ENCODE measurements around the gene PRPSAP2.
"Not testable (repeated sequence)": the region's sequence is repeated elsewhere in the genome, so short reads cannot be mapped to it uniquely, and the experiment has no call there.

PRPSAP2 gene

DNA sequence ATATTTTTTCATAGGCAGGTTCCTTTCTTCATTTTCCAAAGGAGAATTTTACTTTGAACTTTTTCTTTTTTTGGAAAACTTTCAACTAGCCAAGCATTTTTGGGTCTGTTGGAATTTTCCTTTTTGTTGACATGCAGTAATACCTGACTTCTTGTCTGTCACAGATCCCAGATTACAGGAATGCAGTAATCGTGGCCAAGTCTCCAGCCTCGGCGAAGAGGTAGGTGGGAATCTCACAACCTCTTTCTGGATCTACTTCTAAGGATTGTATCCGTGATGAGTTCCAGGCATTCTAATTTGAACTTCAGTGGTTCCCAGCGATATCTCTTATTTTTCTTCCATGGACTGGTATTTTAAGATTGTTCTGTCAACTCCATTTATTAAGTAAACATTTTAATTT, 31.7 kb downstream of the PRPSAP2 start:
- no peak for DNase-seq (ENCODE audit: low read depth in 3 of 3)

DNA sequence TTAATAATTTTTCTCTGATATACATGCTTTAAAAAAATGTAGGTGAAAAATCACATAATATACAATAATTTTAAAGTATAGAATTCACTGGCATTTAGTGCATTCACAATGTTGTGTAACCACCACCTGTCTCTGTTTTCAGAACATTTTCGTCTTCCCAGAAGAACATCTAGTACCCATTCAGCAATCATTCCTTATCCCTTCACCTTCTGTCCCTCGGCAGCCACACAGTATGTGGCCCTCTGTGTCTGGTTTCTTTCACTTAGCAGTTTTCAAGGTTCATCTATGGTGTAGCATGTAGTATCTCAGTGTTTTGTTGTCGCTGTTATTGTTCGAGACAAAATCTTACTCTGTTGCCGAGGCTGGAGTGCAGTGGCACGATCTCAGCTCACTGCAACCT, 33.6 kb downstream of the PRPSAP2 start:
- DNase-seq (ENCODE audit: low read depth in 3 of 3) = no peak

DNA sequence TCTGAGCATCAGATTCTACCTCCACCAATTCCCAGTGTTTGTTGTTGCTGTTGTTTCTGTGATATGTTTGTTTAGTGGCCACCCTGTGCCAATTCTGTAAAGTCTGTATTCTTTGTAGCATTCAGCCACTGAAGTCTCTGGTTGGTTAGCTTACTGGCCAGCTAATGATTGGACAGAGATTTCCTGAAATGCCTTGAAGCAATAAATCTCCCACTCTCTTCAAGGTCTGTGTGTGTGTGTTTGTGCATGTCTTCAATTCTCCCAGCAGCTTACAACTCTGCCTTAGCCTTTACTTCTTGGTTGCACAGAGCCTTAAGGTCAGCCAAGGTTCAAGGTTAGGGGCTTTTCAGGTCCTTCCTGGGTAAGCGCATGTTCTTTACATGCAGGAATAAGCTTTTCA, 38.2 kb downstream of the PRPSAP2 start:
- DNase-seq (ENCODE audit: low read depth in 3 of 3) = no peak

DNA sequence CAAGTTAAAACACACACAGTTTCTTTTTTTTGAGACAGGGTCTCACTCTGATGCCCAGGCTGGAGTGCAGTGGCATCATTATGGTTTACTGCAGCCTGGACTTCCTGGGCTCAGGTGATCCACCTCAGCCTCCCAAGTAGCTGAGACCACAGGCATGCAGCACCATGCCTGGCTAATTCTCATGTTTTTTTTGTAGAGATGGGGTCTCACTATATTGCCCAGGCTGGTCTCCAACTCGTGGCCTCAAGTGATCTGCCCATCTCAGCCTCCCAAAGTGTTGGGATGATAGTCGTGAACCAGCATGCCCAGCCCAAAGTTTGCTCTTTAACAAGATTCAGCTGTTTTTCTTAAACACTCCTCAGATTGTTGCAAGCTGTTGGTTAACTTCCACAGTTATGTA, 39.0 kb downstream of the PRPSAP2 start:
- DNase-seq (ENCODE audit: low read depth in 3 of 3) = no peak

DNA sequence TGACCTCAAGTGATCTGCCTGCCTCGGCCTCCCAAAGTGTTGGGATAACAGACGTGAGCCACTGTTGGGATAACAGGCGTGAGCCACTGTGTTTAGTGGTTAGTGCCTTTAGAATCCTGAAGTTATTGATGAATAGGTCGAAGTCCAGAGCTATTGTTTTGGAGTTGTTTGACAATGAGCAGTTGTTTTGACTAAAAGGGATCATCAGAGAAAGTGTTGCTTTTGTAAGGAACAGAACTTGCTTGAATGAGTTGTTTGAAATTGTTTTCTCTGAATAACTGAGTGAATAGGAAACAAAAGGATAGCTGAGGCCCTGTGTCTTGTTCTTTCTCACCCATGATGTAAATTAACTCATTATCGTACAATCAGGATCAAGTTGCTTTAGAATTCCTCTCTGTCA, 46.6 kb downstream of the PRPSAP2 start:
- no peak for DNase-seq (ENCODE audit: low read depth in 3 of 3)

DNA sequence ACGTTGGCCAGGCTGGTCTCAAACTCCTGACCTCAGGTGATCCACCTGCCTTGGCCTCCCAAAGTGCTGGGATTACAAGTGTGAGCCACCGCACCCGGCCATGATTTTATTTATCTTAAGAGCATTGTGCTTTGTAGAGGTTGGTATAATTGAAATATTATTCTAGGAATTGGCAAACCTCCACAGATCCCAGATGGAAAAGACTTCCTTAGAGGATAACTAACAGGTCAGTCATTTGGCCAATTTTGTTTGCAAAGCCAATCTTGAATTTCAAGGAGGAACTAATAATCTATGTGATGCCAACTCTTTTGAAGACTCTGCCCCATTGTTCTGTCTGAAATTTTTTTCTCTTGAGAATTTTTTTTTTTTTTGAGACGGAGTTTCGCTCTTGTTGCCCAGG, 47.3 kb downstream of the PRPSAP2 start:
- DNase-seq (ENCODE audit: low read depth in 3 of 3) = no peak

DNA sequence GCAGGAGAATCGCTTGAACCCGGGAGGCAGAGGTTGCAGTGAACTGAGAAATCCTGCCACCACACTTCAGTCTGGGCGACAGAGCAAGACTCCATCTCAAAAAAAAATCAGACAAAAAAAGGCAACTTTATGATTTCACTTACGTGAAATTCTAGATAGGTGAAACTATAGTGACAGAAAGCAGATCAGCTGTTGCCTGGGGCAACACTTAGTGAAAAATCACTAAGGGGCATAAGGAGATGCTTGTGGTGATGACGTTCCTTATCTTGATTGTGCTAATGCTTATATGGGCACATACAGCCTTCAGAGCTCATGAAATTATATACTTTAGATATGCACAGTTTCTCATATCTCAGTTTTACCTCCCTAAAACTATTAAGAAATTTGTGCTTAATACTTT, 52.4 kb downstream of the PRPSAP2 start:
- no peak for DNase-seq (ENCODE audit: low read depth in 3 of 3)

DNA sequence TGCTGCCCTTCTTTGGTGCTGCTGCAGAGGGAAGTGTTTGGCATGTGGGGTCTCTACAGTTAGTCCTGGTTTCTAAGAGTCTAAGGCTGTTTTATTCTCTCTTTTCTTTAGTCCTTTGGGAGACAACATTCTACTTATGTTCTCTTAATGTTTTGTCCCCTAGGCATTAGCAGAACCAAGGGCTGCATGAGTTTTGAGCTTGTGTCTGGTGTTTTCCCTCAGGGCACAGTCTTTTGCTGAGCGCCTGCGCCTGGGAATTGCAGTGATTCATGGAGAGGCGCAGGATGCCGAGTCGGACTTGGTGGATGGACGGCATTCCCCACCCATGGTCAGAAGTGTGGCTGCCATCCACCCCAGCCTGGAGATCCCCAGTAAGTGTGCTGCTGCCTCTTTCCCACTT, 53.0 kb downstream of the PRPSAP2 start:
- no peak for DNase-seq (ENCODE audit: low read depth in 3 of 3)

DNA sequence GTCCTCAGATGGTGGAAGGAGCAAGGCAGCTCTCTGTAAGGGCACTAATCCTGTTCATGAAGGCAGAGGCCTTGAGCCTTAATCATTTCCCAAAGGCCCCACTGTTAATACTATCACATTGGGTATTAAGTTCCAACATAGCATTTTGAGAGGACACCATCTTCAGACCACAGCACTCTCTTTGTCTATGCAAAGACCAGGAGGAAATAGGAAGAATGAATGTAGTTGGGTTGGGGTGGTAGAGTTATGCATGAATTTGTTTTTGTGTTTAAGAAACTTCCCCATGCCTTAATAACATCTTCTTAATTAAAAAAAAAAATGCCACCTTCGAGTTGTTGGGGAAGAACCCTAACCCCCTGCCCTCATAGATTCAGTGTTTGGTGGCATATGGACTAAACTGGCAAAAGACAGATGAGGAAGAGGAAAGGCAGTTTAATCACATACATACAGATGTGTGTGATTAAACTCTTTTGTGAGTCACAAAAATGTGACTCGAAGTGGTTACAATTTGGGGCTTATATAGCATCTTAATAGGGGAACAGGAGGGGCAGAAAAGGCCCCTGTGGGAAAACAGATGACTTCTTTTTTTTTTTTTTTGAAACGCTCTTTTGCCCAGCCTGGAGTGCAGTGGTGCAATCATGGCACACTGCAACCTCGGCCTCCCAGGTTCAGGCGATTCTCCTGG, 59.0 kb downstream of the PRPSAP2 start:
- DNase-seq (ENCODE audit: low read depth in 3 of 3) = no peak

DNA sequence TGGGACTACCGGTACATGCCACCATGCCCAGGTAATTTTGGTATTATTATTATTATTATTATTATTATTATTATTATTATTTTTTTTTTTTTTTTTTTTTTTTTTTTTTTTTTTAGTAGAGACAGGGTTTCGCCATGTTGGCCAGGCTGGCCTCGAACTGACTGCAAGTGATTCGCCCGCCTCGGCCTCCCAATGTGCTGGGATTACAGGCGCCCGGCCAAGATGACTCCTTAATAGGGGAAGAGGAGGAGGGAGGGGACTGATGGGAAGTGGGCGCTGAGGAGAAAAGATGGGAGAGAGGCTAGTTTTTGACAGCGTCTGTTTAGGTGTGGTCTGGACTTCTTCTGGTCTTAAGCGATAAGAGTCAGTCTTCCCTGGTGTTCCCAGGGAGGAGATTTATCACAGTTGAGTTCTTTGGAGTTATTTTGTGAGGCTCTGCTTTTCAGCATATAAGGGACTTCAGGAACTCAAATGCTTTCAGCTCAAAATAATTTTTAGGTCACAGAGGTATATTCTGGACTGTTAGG, 59.6 kb downstream of the PRPSAP2 start:
- DNase-seq (ENCODE audit: low read depth in 3 of 3) = no peak

DNA sequence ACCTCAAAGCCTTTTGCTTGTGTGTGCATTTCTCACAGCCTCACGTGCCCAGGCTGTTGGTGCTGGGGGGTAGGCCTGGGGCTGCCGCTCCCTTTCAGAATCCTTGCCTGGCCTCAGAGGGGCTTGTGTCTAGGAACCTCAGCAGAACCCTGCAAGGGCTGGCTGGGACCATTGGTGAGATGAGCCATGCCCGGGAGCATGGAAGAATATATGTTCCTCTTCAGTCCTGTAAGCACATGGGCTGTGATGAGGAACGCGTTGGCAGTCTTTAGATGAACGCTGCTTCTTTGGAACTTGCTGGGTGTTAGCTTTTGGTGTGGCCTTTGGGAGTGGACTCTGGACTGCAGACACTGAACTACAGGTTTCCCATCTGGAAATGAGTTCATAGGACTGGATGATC, 62.0 kb downstream of the PRPSAP2 start:
- no peak for DNase-seq (ENCODE audit: low read depth in 3 of 3)

DNA sequence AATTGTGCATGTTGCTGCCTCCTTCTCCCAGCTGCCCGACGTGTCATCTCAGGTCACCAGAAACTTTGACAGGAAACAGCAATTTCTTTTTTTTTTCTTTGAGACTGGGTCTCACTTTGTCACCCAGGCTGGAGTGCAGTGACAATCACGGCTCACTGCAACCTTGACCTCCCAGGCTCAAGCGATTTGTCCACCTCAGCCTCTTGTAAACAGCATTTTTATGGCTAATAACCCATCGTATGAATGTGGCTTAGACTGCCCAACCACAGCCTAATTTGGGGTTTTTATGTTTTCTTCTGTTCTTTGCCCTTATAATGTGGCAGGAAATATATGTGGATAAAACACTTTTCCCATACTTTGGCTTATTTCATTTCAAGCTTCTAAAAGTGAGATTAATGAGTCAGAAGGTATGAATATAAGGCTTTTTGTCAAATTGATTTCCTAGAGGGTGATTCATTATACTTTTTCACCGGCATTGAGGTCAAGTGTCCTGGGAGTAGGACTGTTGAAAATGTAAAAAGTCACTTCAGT, 63.0 kb downstream of the PRPSAP2 start:
- DNase-seq (ENCODE audit: low read depth in 3 of 3) = no peak

DNA sequence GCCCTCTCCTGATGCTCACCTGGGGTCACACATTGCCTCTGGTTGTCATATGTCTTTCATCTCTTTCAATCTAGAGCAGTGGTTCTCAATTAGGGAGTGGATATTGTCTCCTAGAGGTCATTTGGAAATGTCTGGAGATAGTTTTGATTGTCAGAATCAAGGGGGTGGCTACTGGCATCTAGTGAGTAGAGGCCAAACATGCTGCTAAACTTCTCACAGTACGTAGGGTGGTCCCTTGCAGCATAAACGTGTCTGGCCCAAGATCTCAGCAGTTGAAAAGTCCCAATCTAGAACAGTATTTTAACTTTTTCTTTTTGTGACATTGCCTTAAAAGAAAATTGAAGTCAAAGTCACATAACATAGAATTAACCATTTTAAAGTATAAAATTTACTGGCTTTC, 63.6 kb downstream of the PRPSAP2 start:
- no peak for DNase-seq (ENCODE audit: low read depth in 3 of 3)

DNA sequence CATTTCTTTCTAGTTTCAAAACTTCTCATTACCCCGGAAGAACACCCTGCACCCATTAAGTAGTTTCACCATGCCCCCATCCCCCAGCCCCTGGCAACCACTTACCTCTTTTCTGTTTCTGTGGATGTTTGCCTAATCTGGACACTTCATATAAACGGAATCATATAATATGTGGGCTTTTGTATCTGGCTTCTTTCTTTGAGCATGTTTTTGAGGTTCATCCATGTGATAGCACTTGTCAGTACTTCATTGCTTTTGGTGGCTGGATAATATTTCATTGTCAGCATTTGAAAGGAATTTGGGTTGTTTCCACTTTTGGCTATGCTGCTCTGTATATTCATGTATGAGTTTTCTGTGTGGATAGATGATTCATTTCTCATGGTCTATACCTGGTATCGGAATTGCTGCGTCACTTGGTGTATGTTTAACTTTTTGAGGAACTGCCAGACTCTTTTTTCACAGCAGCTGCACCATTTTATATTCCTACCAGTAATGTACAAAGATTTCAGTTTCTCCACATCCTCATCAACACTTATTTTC, 64.1 kb downstream of the PRPSAP2 start:
- DNase-seq (ENCODE audit: low read depth in 3 of 3) = no peak

DNA sequence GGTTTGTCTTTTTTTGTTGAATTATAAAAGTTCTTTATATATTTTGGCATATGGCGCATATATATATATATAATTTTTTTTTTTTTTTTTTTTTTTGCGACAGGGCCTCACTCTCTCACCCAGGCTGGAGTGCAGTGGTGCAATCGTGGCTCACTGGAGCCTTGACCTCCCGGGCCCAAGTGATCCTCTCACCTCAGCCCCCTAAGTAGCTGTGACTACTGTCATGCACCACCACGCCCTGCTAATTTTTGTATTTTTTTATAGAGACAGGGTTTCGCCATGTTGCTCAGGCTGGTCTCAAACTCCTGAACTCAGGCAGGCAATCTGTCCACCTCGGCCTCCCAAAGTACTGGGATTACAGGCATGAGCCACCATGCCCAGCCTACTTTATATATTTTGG, 64.7 kb downstream of the PRPSAP2 start:
- not testable (repeated sequence) for DNase-seq (ENCODE audit: low read depth in 3 of 3)

DNA sequence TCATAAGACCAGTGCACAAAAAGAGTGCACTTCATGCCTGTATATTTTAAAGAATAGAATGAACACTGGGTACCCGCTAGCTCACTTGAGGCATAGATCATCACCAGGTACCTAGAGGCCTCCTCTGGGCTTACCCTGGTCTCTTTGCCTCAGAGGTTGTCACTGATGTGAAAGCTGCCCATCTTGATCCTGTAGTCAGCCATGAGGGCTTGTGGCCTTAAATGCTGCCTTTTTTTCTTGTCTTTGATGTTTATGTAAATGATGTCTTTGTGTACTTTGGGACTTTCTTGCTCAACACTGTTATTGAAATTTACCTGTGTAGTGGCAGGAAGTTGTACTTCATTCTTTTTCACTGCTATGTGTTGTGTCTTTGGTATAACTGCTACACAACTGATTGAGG, 67.3 kb downstream of the PRPSAP2 start:
- no peak for DNase-seq (ENCODE audit: low read depth in 3 of 3)

DNA sequence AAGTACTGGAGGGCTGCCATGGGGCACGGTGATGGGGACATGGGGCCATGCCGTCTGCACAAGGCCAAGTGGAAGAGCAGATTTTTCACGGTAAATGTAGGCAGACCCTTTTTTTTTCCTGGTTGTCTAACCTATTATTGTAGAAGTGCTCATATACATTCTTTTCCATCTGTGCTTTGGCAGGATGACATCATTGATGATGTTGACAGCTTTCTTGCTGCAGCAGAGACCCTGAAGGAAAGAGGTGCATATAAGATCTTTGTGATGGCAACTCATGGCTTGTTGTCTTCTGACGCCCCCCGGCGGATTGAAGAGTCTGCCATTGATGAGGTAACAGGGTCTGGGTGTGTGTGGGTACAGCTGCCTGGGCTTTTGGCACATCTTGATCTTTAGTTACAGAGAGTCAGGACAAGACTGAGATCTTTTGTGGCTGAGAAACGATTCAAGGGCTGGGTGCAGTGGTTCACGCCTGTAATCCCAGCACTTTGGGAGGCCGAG, 70.7 kb downstream of the PRPSAP2 start:
- no peak for DNase-seq (ENCODE audit: low read depth in 3 of 3)

DNA sequence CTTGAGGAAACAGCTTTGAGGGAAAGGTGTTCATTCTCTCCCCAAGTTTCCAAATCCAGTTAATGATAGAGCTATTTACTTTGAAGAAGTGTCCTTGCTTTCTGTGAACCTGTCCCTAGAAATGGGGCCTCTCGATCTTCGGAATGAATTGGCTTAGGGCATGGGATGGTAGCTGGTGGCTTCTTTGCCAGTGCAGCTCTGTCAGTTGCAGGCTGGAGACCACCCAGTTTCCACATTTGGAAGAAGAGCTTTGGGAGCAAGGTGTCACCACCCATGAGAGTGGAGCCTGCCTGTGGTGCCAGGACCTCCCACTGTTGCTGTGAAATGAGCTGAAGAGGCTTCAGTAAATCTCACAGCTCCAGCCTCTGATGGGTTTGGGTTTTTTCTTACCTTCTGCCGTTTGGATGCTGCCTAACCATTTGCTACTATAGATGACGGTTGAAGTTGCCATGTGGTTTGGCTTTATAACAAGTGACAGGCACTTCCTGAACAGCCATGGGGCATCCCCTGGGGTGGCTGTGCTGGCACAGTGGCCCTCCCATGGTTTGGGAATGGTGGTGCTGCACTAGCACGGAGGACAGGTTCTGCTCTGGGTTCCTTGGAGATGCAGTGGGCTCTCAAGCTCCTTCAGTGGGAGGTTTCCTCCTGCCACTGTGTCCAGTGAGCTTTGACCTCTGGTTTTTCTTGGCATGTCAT, 74.6 kb downstream of the PRPSAP2 start:
- no peak for DNase-seq (ENCODE audit: low read depth in 3 of 3)

DNA sequence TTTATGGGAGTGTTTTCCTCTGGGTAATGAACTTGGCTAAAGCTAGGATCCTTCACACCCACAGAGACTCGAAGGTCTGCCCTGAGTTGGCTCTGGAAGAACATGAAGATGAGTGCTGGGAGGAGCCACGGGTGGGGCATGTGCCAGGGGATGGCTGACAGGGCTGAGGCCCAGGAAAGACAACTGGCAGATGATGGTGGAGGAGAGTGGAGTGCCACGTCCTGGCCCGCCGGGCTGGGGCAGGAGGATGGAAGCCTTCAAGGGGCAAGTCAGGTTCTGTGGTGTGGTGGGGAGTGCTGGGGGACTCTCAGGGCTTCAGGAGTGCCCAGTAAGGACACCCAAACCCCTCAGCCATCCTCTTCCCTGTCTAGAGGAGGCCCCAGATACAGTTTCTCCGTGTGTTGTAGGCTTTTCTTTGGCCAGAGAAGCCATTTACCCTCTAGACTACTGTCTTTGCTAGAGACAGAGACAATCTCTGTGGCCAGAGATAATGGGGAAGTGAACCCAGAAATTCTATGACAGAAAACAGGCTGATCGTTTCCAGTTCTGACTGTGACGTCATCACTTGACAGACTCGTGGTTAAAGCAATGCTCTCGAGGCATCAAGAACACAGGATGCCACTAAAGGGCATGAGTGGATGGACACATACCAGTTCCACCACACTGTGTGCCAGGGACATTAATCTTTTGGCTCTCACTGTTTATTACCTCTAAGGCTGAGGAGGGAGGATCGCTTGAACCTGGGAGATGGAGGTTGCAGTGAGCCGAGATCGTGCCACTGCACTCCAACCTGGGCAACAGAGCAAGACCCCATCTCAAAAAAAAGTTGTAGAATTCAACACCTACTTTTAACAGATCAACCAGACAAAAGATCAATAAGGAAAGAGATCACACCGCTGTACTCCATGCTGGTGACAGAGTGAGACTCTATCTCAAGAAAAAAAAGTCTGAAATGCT, 75.4 kb downstream of the PRPSAP2 start:
- no peak for DNase-seq (ENCODE audit: low read depth in 3 of 3)

DNA sequence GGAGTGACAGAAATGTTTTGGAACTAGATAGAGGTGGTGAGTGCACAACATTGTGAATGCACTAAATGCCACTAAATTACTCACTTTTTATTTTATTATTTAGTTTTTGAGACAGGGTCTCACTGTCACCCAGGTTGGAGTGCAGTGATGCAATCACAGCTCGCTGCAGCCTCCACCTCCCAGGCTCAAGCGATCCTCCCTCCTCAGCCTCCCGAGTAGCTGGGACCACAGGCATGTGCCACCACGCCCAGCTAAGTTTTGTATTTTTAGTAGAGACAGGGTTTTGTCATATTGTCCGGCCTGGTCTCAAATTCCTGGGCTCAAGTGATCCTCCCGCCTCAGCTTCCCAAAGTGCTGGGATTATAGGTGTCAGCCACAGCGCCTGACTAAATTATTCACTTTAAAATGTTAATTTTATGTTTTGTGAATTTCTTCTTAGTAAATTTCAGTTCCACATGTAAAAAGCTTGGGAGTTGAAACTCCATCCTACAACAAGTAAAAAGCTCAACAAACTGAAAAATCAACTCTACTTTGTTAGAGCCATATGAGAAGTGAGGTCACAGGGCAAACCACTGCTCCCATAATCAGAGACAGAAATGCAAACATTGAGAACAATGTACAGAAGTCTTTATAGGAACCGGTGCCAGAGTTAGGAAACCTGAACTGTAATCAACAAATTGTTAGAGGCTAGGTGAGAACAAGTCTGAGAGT, 80.2 kb downstream of the PRPSAP2 start:
- no peak for DNase-seq (ENCODE audit: low read depth in 3 of 3)

DNA sequence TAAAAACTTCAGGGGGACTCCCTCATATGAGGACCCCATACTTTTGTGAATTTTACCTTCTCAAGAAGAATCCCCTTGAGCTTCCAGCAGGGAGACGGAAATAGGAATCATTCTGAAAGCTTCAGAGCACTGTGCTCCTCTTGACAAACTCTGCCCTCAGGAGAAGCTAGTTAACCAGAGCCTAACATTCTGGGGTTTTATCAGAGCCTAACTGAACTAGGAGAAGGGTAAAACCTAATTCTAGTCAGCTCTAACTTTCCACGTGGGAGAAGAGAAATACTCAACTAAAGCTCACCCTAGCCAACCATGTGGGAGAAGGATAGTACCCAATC, 80.7 kb downstream of the PRPSAP2 start:
- no peak for DNase-seq (ENCODE audit: low read depth in 3 of 3)
